ENCODE results near the gene P3H3.

GRCh38 chr12:6863033-6863432, 34.8 kb downstream of the P3H3 start:
- TF ChIP-seq, protein P1, sequence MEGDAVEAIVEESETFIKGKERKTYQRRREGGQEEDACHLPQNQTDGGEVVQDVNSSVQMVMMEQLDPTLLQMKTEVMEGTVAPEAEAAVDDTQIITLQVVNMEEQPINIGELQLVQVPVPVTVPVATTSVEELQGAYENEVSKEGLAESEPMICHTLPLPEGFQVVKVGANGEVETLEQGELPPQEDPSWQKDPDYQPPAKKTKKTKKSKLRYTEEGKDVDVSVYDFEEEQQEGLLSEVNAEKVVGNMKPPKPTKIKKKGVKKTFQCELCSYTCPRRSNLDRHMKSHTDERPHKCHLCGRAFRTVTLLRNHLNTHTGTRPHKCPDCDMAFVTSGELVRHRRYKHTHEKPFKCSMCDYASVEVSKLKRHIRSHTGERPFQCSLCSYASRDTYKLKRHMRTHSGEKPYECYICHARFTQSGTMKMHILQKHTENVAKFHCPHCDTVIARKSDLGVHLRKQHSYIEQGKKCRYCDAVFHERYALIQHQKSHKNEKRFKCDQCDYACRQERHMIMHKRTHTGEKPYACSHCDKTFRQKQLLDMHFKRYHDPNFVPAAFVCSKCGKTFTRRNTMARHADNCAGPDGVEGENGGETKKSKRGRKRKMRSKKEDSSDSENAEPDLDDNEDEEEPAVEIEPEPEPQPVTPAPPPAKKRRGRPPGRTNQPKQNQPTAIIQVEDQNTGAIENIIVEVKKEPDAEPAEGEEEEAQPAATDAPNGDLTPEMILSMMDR (IDR thresholded peaks at IDR 0.05 in 8 of 11, conservative IDR thresholded peaks at IDR 0.05 in 3 of 11) = no peak
- no peak for TF ChIP-seq POLR2A (IDR thresholded peaks at IDR 0.05)
